Measurements from ENCODE around the gene SLC9A9. TPM values are rescaled to one million over a fixed set of nuclear protein-coding genes. Genes with fewer than 3 reads are reported as not detected.

SLC9A9 gene
- total and polyA plus RNA-seq, 4 donors: 12.0 to 39.7 (median 19.1) TPM

- no peak overlapping the region for H3K4me3 ChIP-seq (ENCODE audit: low read depth, low read length)
- H3K9me3 ChIP-seq (ENCODE audit: control insufficient read depth, insufficient read depth, low read length): peaks cover 1% of the 10 kb centered on the region
- no peaks in the 10 kb centered on the region for H3K36me3 ChIP-seq (ENCODE audit: control insufficient read depth, insufficient read depth, low read length)
- no peak for DNase-seq (ENCODE audit: low read depth in 4 of 6, low spot score in 6 of 6)
- no peaks in the 10 kb centered on the region for H3K4me1 ChIP-seq (ENCODE audit: control insufficient read depth, insufficient read depth, low read length)
- H3K27me3 ChIP-seq (ENCODE audit: control insufficient read depth, insufficient read depth, low read length): no peaks in the 10 kb centered on the region
- WGBS (ENCODE audit: insufficient coverage): 83% methylated on average over 1 of the region's 3 CpGs
- H3K27ac ChIP-seq (ENCODE audit: low read depth, low read length): no peak overlapping the region
Observed at GRCh38 chr3:143548393-143548792, 299.9 kb downstream of the SLC9A9 start.

GRCh38 chr3:143538577-143538981 is 309.7 kb downstream of the SLC9A9 start:
- no peak for DNase-seq (ENCODE audit: low read depth in 4 of 6, low spot score in 6 of 6)
- no peak overlapping the region for H3K4me3 ChIP-seq (ENCODE audit: low read depth, low read length)
- H3K36me3 ChIP-seq (ENCODE audit: control insufficient read depth, insufficient read depth, low read length): no peaks in the 10 kb centered on the region
- no peak overlapping the region for H3K27ac ChIP-seq (ENCODE audit: low read depth, low read length)
- no peaks in the 10 kb centered on the region for H3K9me3 ChIP-seq (ENCODE audit: control insufficient read depth, insufficient read depth, low read length)
- no peaks in the 10 kb centered on the region for H3K27me3 ChIP-seq (ENCODE audit: control insufficient read depth, insufficient read depth, low read length)
- no CpG with 5 or more reads among the region's 2 CpGs for WGBS (ENCODE audit: insufficient coverage)
- no peaks in the 10 kb centered on the region for H3K4me1 ChIP-seq (ENCODE audit: control insufficient read depth, insufficient read depth, low read length)

DNA sequence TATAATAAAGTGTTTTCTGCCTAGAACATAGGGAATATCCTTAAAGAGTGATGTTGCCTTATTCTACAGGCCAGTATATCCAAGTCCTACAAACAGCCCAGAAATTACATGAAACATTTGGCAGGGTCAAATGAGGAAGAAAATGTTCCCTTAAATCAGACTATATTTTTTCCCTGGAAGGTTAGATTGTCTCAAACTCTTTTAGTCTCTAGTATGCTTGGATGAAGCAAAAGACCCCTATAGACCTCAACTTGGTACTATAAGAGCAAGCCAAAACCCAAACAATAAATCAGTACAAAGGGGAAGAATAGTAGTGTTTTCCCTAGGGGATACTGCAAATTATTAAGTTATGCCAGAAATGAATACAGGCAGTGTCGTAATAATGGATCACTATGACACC is 310.2 kb downstream of the SLC9A9 start:
- H3K27me3 ChIP-seq (ENCODE audit: control insufficient read depth, insufficient read depth, low read length): no peaks in the 10 kb centered on the region
- no peak overlapping the region for H3K27ac ChIP-seq (ENCODE audit: low read depth, low read length)
- no peak overlapping the region for H3K4me3 ChIP-seq (ENCODE audit: low read depth, low read length)
- no peaks in the 10 kb centered on the region for H3K9me3 ChIP-seq (ENCODE audit: control insufficient read depth, insufficient read depth, low read length)
- no peaks in the 10 kb centered on the region for H3K36me3 ChIP-seq (ENCODE audit: control insufficient read depth, insufficient read depth, low read length)
- no CpG with 5 or more reads among the region's 1 CpG for WGBS (ENCODE audit: insufficient coverage)
- no peak for DNase-seq (ENCODE audit: low read depth in 4 of 6, low spot score in 6 of 6)
- H3K4me1 ChIP-seq (ENCODE audit: control insufficient read depth, insufficient read depth, low read length): no peaks in the 10 kb centered on the region

DNA sequence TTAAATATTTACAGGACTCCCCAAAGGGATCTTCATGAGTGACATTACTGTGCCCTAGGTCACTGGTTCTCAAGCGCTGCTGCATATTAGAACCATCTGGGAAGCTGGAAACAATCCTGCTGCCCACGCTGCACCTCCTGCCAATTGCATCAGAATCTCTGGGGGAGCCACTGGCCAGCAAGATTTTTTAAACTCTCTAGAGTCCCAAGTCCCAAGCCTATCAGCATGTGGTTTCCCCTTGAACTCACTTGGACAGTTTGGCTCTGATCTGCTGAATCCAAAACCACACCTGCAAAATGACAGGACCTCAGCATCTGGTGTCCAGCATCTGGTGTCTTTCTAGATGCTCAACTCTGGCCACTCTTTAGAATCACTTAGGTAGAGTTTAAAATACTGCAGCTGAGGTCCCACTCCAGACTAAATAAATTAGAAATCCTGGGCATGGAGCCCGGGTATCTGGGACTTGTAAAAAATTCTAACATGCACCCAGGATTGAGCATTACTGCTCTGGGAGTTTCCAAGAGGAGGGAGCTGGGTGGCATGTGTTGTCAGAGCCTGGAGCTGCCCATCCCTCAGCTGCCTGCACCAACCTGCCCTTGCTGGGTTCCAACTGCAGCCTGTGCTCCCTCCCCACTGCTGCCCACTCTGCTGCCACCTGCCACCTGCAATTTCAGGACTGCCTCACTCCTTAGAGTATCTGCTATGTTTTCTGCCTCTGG is 311.3 kb downstream of the SLC9A9 start:
- 49% methylated on average over 2 of the region's 3 CpGs for WGBS (ENCODE audit: insufficient coverage)
- H3K36me3 ChIP-seq (ENCODE audit: control insufficient read depth, insufficient read depth, low read length): no peaks in the 10 kb centered on the region
- H3K27me3 ChIP-seq (ENCODE audit: control insufficient read depth, insufficient read depth, low read length): no peaks in the 10 kb centered on the region
- DNase-seq (ENCODE audit: low read depth in 4 of 6, low spot score in 6 of 6): no peak
- H3K4me3 ChIP-seq (ENCODE audit: low read depth, low read length): no peak overlapping the region
- H3K27ac ChIP-seq (ENCODE audit: low read depth, low read length): no peak overlapping the region
- no peaks in the 10 kb centered on the region for H3K9me3 ChIP-seq (ENCODE audit: control insufficient read depth, insufficient read depth, low read length)
- H3K4me1 ChIP-seq (ENCODE audit: control insufficient read depth, insufficient read depth, low read length): no peaks in the 10 kb centered on the region

GRCh38 chr3:143535994-143536784 is 312.1 kb downstream of the SLC9A9 start:
- DNase-seq (ENCODE audit: low read depth in 4 of 6, low spot score in 6 of 6): no peak
- no peaks in the 10 kb centered on the region for H3K4me1 ChIP-seq (ENCODE audit: control insufficient read depth, insufficient read depth, low read length)
- H3K4me3 ChIP-seq (ENCODE audit: low read depth, low read length): no peak overlapping the region
- WGBS (ENCODE audit: insufficient coverage): 80% methylated on average over 1 of the region's 3 CpGs
- H3K27ac ChIP-seq (ENCODE audit: low read depth, low read length): peak overlapping the region; percentile 6
- H3K36me3 ChIP-seq (ENCODE audit: control insufficient read depth, insufficient read depth, low read length): no peaks in the 10 kb centered on the region
- H3K9me3 ChIP-seq (ENCODE audit: control insufficient read depth, insufficient read depth, low read length): no peaks in the 10 kb centered on the region
- H3K27me3 ChIP-seq (ENCODE audit: control insufficient read depth, insufficient read depth, low read length): no peaks in the 10 kb centered on the region

DNA sequence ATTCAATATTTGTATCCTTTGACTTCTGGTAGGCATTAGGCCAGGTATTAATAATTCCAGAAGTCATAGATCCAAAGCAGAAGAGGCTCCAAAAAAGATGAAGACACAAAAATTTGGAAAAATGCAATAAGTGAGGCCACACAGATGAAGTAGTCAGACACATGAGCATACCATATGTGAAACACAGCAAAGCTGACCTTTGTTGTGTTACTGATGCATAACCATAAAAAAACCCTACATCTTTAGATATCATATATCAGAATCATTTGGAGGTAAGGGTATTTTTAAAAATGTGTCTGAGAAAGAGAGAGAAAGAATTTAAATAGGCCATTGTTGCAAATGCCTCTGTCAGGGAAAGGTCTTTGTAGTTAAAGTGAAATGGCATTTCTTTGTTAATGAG is 314.9 kb downstream of the SLC9A9 start:
- no peak for DNase-seq (ENCODE audit: low read depth in 4 of 6, low spot score in 6 of 6)
- H3K4me3 ChIP-seq (ENCODE audit: low read depth, low read length): no peak overlapping the region
- no peak overlapping the region for H3K27ac ChIP-seq (ENCODE audit: low read depth, low read length)
- no peaks in the 10 kb centered on the region for H3K27me3 ChIP-seq (ENCODE audit: control insufficient read depth, insufficient read depth, low read length)
- no peaks in the 10 kb centered on the region for H3K9me3 ChIP-seq (ENCODE audit: control insufficient read depth, insufficient read depth, low read length)
- no peaks in the 10 kb centered on the region for H3K4me1 ChIP-seq (ENCODE audit: control insufficient read depth, insufficient read depth, low read length)
- H3K36me3 ChIP-seq (ENCODE audit: control insufficient read depth, insufficient read depth, low read length): no peaks in the 10 kb centered on the region

GRCh38 chr3:143532091-143532490 is 316.2 kb downstream of the SLC9A9 start:
- Histone ChIP-seq H3K4me1 (ENCODE audit: control insufficient read depth, insufficient read depth, low read length) (no peaks in the 10 kb centered on the region), H3K27me3 (ENCODE audit: control insufficient read depth, insufficient read depth, low read length) (no peaks in the 10 kb centered on the region), H3K27ac (ENCODE audit: low read depth, low read length) (no peak overlapping the region), H3K9me3 (ENCODE audit: control insufficient read depth, insufficient read depth, low read length) (no peaks in the 10 kb centered on the region), H3K4me3 (ENCODE audit: low read depth, low read length) (no peak overlapping the region), H3K36me3 (ENCODE audit: control insufficient read depth, insufficient read depth, low read length) (no peaks in the 10 kb centered on the region)
- no peak for DNase-seq (ENCODE audit: low read depth in 4 of 6, low spot score in 6 of 6)
- no CpG with 5 or more reads among the region's 1 CpG for WGBS (ENCODE audit: insufficient coverage)

DNA sequence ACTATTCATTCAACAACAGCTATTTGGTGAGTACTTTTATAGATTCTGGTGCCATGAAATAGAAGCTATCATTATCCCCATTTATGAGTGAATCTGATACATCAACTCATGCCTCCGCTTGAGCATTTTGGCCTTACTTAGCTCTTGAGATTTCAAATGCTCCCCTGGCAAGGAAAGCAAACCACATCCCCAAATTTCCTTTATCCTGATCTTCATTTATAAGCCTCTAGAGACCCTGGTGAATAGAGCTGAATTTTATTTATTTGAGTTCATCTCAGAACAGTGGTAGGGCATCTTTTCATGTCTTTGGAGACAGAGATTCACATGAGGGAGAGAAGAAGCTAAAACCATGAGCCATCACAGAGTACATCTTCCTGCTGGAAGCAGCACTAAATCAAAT is 317.2 kb downstream of the SLC9A9 start:
- DNase-seq (ENCODE audit: low read depth in 4 of 6, low spot score in 6 of 6): no peak

DNA sequence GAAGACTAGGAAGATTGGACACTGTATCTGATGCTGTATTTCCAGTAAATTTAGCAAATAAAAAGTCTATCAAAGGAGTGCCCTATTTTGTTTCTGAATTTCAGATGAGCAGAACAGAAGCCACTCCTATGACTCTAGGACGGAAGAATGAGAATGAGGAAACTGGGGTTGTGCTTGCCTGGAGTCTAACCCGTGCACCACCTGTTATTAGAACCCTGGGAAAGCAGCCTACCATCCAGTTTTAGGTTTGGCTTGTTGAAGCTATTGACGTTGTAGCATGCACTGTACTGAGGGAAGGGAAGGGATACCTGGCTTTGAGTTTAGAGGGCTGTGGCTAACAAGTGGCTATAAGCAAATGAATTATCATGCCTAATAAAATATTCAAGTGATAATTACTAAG is 318.5 kb downstream of the SLC9A9 start:
- H3K36me3 ChIP-seq (ENCODE audit: control insufficient read depth, insufficient read depth, low read length): no peaks in the 10 kb centered on the region
- no peak overlapping the region for H3K27ac ChIP-seq (ENCODE audit: low read depth, low read length)
- no peaks in the 10 kb centered on the region for H3K27me3 ChIP-seq (ENCODE audit: control insufficient read depth, insufficient read depth, low read length)
- H3K4me3 ChIP-seq (ENCODE audit: low read depth, low read length): no peak overlapping the region
- no peak for DNase-seq (ENCODE audit: low read depth in 4 of 6, low spot score in 6 of 6)
- H3K4me1 ChIP-seq (ENCODE audit: control insufficient read depth, insufficient read depth, low read length): no peaks in the 10 kb centered on the region
- WGBS (ENCODE audit: insufficient coverage): 93% methylated on average over 2 of the region's 3 CpGs
- no peaks in the 10 kb centered on the region for H3K9me3 ChIP-seq (ENCODE audit: control insufficient read depth, insufficient read depth, low read length)

More for the DNA sequence above, 317.2 kb downstream of the SLC9A9 start:
- Histone ChIP-seq H3K36me3 (ENCODE audit: control insufficient read depth, insufficient read depth, low read length) (no peaks in the 10 kb centered on the region), H3K9me3 (ENCODE audit: control insufficient read depth, insufficient read depth, low read length) (no peaks in the 10 kb centered on the region), H3K27ac (ENCODE audit: low read depth, low read length) (no peak overlapping the region), H3K4me3 (ENCODE audit: low read depth, low read length) (no peak overlapping the region), H3K4me1 (ENCODE audit: control insufficient read depth, insufficient read depth, low read length) (no peaks in the 10 kb centered on the region), H3K27me3 (ENCODE audit: control insufficient read depth, insufficient read depth, low read length) (no peaks in the 10 kb centered on the region)
- no CpG with 5 or more reads among the region's 1 CpG for WGBS (ENCODE audit: insufficient coverage)

DNA sequence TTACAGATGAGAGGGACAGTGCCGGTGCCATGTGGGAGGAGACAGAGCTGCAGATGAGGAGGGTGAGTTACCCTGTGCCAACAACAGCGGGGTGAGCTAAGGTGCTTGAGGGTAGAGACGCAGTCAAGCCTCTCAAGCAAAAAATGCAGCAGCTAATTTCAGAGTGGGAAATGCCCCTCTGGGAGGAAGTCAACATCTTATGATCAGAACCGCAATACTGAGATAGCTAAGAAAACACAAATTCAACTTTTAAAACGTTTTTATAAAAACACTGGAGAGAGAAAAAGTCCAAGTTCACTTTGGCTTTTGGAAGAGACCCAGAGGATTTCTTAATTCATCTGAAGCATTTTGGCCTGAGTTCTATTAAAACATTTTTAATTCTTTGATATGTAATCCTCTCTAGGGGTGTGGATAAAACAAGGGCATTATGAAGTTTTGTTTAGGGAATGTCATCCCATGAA is 319.2 kb downstream of the SLC9A9 start:
- Histone ChIP-seq H3K9me3 (ENCODE audit: control insufficient read depth, insufficient read depth, low read length) (no peaks in the 10 kb centered on the region), H3K4me3 (ENCODE audit: low read depth, low read length) (no peak overlapping the region), H3K36me3 (ENCODE audit: control insufficient read depth, insufficient read depth, low read length) (no peaks in the 10 kb centered on the region), H3K27me3 (ENCODE audit: control insufficient read depth, insufficient read depth, low read length) (no peaks in the 10 kb centered on the region), H3K4me1 (ENCODE audit: control insufficient read depth, insufficient read depth, low read length) (no peaks in the 10 kb centered on the region), H3K27ac (ENCODE audit: low read depth, low read length) (no peak overlapping the region)
- DNase-seq (ENCODE audit: low read depth in 4 of 6, low spot score in 6 of 6): no peak
- WGBS (ENCODE audit: insufficient coverage): 91% methylated on average over 2 of the region's 5 CpGs
